B cell (primary cell): Measurements from ENCODE around the gene CCDC60.

Experiments
- EZH2 ChIP-seq: IDR thresholded peaks from 2 replicates; pipeline ENCODE4 v1.6.1; 2012; ENCODE audit warnings: borderline replicate concordance, low read depth, mild to moderate bottlenecking, moderate library complexity, low read length; ENCODE audit not compliant: insufficient read depth, poor library complexity, severe bottlenecking
- TF ChIP-seq, protein P1 (sequence below): fragments of 200-600 bp; IDR thresholded peaks from one replicate; pipeline ENCODE4 v1.8.0; 2022; ENCODE audit warnings: antibody characterized with exemption, mild to moderate bottlenecking

DNA sequence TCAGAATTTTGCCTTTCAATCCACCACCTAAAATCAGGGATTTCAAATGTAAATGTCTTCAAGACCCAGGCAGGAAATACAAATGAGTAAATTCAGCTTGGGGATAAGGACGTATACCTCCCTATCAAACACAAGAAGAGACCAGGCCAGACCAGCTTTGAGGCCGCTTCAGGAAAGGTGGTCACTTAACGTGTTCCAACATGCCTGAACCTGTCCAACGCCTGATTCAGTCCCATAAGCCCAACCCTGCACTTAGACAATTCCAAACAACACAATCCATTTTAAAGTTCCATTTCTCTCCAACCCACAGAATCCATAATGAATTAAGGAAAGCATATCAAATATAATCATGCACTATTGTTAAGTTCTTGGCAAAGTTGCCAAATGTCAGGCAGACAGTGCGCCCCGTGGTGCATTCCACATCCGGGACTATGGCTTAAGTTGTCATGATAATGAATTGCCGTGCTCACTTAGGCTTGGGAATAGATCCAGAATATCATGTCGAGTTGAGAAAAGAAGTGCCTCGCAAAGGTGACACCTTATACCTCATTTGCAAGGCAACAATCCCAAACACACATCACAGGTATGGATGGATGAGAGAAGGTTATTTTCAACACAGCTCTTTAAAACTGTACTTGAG, 35.5 kb downstream of the CCDC60 start:
- TF ChIP-seq, protein P1, sequence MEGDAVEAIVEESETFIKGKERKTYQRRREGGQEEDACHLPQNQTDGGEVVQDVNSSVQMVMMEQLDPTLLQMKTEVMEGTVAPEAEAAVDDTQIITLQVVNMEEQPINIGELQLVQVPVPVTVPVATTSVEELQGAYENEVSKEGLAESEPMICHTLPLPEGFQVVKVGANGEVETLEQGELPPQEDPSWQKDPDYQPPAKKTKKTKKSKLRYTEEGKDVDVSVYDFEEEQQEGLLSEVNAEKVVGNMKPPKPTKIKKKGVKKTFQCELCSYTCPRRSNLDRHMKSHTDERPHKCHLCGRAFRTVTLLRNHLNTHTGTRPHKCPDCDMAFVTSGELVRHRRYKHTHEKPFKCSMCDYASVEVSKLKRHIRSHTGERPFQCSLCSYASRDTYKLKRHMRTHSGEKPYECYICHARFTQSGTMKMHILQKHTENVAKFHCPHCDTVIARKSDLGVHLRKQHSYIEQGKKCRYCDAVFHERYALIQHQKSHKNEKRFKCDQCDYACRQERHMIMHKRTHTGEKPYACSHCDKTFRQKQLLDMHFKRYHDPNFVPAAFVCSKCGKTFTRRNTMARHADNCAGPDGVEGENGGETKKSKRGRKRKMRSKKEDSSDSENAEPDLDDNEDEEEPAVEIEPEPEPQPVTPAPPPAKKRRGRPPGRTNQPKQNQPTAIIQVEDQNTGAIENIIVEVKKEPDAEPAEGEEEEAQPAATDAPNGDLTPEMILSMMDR, result no peak
- TF ChIP-seq EZH2, result no peak
